HEK293 (cell line): ENCODE data around the gene CDCA5.

ENCODE experiments used
- CTCF ChIA-PET: fragments of 350-600 bp; formaldehyde crosslinking; extraction: SDS; loops from one replicate; lab custom pipeline; 2021; ENCODE audit warnings: antibody characterized with exemption; lab: Yijun Ruan, JAX
- POLR2A ChIA-PET: fragments of 300-600 bp; formaldehyde crosslinking; extraction: SDS; loops from one replicate; lab custom pipeline; 2020; ENCODE audit warnings: antibody characterized with exemption, inconsistent platforms; lab: Yijun Ruan, JAX
- H3K27ac ChIP-seq: fragments of 200-500 bp; sonication (Bioruptor generic); 2 replicates; pipeline ENCODE4 v1.5.1; 2014; ENCODE audit warnings: low read depth, low read length, control low read depth, inconsistent platforms; ENCODE audit errors: extremely low read depth
- H3K36me3 ChIP-seq, 2 experiments: fragments of 200-500 bp in 1 of 2; sonication (Bioruptor generic) in 1 of 2; 1 replicate in 1 of 2; 2 replicates in 1 of 2; pipeline ENCODE4 v1.5.1; 2014 to 2017; ENCODE audit warnings: inconsistent platforms in 2 of 2, low read length in 2 of 2; ENCODE audit not compliant: control insufficient read depth in 2 of 2, insufficient read depth in 1 of 2
- H3K4me1 ChIP-seq: fragments of 200-500 bp; sonication (Bioruptor generic); 2 replicates; pipeline ENCODE4 v1.5.1; 2014; ENCODE audit warnings: mild to moderate bottlenecking, low read length, inconsistent platforms; ENCODE audit not compliant: control insufficient read depth, insufficient read depth
- H3K4me3 ChIP-seq: 2 replicates; pipeline ENCODE4 v1.5.1; 2011; ENCODE audit warnings: low read depth, mild to moderate bottlenecking, control low read depth, low read length, moderate library complexity
- H3K9me3 ChIP-seq: fragments of 200-500 bp; sonication (Bioruptor generic); 2 replicates; pipeline ENCODE4 v1.5.1; 2014; ENCODE audit warnings: low read depth, low read length, inconsistent platforms; ENCODE audit not compliant: control insufficient read depth, insufficient read depth
- SCRT1 ChIP-seq: fragments of 450-650 bp; formaldehyde crosslinking; IDR thresholded peaks from 2 replicates; pipeline ENCODE4 v1.5.1; 2016; ENCODE audit warnings: missing biosample characterization, missing genetic modification characterization, borderline replicate concordance
- TCF7L2 ChIP-seq: IDR thresholded peaks from 2 replicates; pipeline ENCODE4 v1.6.1; 2011; ENCODE audit warnings: low read depth, mild to moderate bottlenecking, inconsistent platforms, low read length, moderate library complexity, borderline replicate concordance
- TRIM28 ChIP-seq: IDR thresholded peaks from 2 replicates; pipeline ENCODE4 v1.6.1; 2011; ENCODE audit warnings: low read length, control low read depth, borderline replicate concordance
- ZNF558 ChIP-seq: fragments of 450-650 bp; formaldehyde crosslinking; IDR thresholded peaks from 2 replicates; pipeline ENCODE4 v1.5.1; 2016; ENCODE audit warnings: missing biosample characterization, missing genetic modification characterization
- ZNF600 ChIP-seq: fragments of 450-650 bp; formaldehyde crosslinking; IDR thresholded peaks from 2 replicates; pipeline ENCODE4 v1.5.1; 2016; ENCODE audit warnings: missing biosample characterization, missing genetic modification characterization
- ZNF624 ChIP-seq: fragments of 450-650 bp; formaldehyde crosslinking; IDR thresholded peaks from 2 replicates; pipeline ENCODE4 v1.5.1; 2017; ENCODE audit warnings: missing biosample characterization, missing genetic modification characterization
- ZNF777 ChIP-seq: fragments of 450-650 bp; formaldehyde crosslinking; IDR thresholded peaks from 2 replicates; pipeline ENCODE4 v1.5.1; 2017; ENCODE audit warnings: missing biosample characterization, missing genetic modification characterization, borderline replicate concordance
- ZNF792 ChIP-seq: fragments of 450-650 bp; formaldehyde crosslinking; IDR thresholded peaks from 2 replicates; pipeline ENCODE4 v1.5.1; 2016; ENCODE audit warnings: missing biosample characterization, missing genetic modification characterization
- TF ChIP-seq, protein P1 (sequence below): fragments of 450-650 bp; formaldehyde crosslinking; IDR thresholded peaks from 2 replicates; pipeline ENCODE4 v1.5.1; 2016; ENCODE audit warnings: missing biosample characterization, missing genetic modification characterization
- TF ChIP-seq, protein P2 (sequence below): fragments of 450-650 bp; formaldehyde crosslinking; IDR thresholded peaks from 2 replicates; pipeline ENCODE4 v1.5.1; 2016; ENCODE audit warnings: missing biosample characterization, missing genetic modification characterization
- TF ChIP-seq, protein P3 (sequence below): fragments of 450-650 bp; formaldehyde crosslinking; IDR thresholded peaks from 2 replicates; pipeline ENCODE4 v1.5.1; 2016; ENCODE audit warnings: missing biosample characterization, missing genetic modification characterization

The CDCA5 gene

DNA sequence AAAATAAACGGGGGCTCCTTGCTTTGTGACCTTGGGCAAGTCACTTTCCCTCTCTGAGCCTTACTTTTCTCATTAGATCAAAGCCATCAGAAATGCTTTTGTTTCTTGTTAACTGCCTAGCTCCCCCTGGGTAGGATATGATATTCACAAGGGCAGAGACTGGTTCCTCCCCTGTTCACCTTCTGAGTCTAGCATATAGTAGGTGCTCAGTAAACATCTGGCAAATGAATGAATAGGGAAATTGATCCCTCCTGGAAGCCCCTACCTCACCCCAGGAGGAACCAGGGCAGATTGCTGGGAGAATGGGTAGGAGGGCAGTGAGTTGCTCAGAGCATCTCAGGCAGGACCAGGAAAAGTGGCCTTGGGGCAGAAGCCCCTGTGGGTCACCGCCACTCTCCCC is 49.4 kb downstream of the CDCA5 start (continued):
- TF ChIP-seq, protein P1, sequence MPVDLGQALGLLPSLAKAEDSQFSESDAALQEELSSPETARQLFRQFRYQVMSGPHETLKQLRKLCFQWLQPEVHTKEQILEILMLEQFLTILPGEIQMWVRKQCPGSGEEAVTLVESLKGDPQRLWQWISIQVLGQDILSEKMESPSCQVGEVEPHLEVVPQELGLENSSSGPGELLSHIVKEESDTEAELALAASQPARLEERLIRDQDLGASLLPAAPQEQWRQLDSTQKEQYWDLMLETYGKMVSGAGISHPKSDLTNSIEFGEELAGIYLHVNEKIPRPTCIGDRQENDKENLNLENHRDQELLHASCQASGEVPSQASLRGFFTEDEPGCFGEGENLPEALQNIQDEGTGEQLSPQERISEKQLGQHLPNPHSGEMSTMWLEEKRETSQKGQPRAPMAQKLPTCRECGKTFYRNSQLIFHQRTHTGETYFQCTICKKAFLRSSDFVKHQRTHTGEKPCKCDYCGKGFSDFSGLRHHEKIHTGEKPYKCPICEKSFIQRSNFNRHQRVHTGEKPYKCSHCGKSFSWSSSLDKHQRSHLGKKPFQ (tag by site-specific recombination): no peak
- TF ChIP-seq ZNF777 (tag by site-specific recombination): no peak
- TF ChIP-seq SCRT1 (tag by site-specific recombination): no peak

DNA sequence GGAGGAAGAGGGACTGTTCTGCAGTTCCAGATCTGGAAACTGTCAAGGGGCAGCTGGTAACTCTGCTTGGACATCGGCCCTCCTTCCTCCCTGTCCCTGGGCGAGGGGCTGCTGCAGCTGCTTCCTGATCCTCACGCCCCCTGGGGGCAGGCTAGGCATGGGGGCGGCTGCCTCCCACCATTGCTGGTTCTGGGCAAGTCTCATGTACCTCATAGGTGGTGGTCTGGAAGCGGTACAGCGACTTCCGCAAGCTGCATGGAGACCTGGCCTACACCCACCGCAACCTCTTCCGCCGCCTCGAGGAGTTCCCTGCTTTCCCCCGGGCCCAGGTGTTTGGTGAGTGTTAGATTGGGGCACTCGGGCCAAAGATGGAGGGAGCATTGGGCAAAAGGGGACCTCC is 51.6 kb downstream of the CDCA5 start:
- Histone ChIP-seq H3K4me3 (no peak overlapping the region), H3K9me3 (no peaks in the 10 kb centered on the region), H3K27ac (no peak overlapping the region), H3K36me3 (peaks cover 0 to 34% of the 10 kb centered on the region in 2 experiments; a peak in 2 of 3 replicates), H3K4me1 (0 out of 2 replicates have a peak, but pooled peaks cover 2% of the 10 kb centered on the region)
- POLR2A ChIA-PET: interaction anchor here (1.6 kb wide), 1 partner anchor 8 kb away, joined by 7 read pairs; the partner anchor contains the start of gene SAC3D1
- TF ChIP-seq ZNF792 (tag by site-specific recombination) (no peak), TRIM28 (no peak), TCF7L2 (no peak), ZNF600 (tag by site-specific recombination) (no peak), ZNF624 (no peak), ZNF558 (tag by site-specific recombination) (no peak)
- TF ChIP-seq, protein P2, sequence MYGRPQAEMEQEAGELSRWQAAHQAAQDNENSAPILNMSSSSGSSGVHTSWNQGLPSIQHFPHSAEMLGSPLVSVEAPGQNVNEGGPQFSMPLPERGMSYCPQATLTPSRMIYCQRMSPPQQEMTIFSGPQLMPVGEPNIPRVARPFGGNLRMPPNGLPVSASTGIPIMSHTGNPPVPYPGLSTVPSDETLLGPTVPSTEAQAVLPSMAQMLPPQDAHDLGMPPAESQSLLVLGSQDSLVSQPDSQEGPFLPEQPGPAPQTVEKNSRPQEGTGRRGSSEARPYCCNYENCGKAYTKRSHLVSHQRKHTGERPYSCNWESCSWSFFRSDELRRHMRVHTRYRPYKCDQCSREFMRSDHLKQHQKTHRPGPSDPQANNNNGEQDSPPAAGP (tag by site-specific recombination): no peak
- TF ChIP-seq, protein P3, sequence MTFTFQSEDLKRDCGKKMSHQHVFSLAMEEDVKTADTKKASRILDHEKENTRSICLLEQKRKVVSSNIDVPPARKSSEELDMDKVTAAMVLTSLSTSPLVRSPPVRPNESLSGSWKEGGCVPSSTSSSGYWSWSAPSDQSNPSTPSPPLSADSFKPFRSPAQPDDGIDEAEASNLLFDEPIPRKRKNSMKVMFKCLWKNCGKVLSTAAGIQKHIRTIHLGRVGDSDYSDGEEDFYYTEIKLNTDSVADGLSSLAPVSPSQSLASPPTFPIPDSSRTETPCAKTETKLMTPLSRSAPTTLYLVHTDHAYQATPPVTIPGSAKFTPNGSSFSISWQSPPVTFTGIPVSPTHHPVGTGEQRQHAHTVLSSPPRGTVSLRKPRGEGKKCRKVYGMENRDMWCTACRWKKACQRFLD: no peak
- CTCF ChIA-PET: interaction anchor here (0.5 to 1.4 kb wide), 2 partner anchors 46 to 117 kb away, joined by 3 to 4 read pairs; no protein-coding TSS in a partner anchor
